H9 (cell line): ENCODE results near the gene LRRN4CL. TPM values are rescaled to one million over a fixed set of nuclear protein-coding genes. Genes with fewer than 3 reads are reported as not detected.

Experiments used
- DNase-seq: peaks from one replicate; pipeline ENCODE4 v3.0.0-alpha.2; 2017
- H2AFZ ChIP-seq: one replicate; pipeline ENCODE4 v1.6.1; 2013; ENCODE audit warnings: mild to moderate bottlenecking, low read length, control low read depth, moderate library complexity
- H2AK5ac ChIP-seq: 2 replicates; pipeline ENCODE4 v1.6.1; 2013; ENCODE audit warnings: low read length, control low read depth, mixed read lengths; ENCODE audit not compliant: insufficient read length
- H2BK120ac ChIP-seq: one replicate; pipeline ENCODE4 v1.6.1; 2013; ENCODE audit warnings: low read depth, mild to moderate bottlenecking, low read length, control low read depth, inconsistent platforms; ENCODE audit not compliant: poor library complexity, severe bottlenecking
- H2BK12ac ChIP-seq: 2 replicates; pipeline ENCODE4 v1.6.1; 2013; ENCODE audit warnings: low read length, control low read depth, mixed read lengths, low read depth; ENCODE audit not compliant: insufficient read length
- H2BK15ac ChIP-seq: 2 replicates; pipeline ENCODE4 v1.6.1; 2013; ENCODE audit warnings: low read depth, low read length, control low read depth
- H2BK20ac ChIP-seq: one replicate; pipeline ENCODE4 v1.6.1; 2013; ENCODE audit warnings: low read depth, mild to moderate bottlenecking, low read length, control low read depth, inconsistent platforms; ENCODE audit not compliant: poor library complexity, severe bottlenecking
- H2BK5ac ChIP-seq: 2 replicates; pipeline ENCODE4 v1.6.1; 2013; ENCODE audit warnings: low read length, control low read depth, mixed read lengths; ENCODE audit not compliant: insufficient read length
- H3K14ac ChIP-seq: 2 replicates; pipeline ENCODE4 v1.6.1; 2013; ENCODE audit warnings: low read length, control low read depth; ENCODE audit not compliant: insufficient read depth
- H3K18ac ChIP-seq: 2 replicates; pipeline ENCODE4 v1.6.1; 2013; ENCODE audit warnings: low read depth, mild to moderate bottlenecking, mixed read lengths, low read length, control low read depth; ENCODE audit not compliant: insufficient read length
- H3K23ac ChIP-seq: 2 replicates; pipeline ENCODE4 v1.6.1; 2013; ENCODE audit warnings: low read length, control low read depth, mixed read lengths, low read depth; ENCODE audit not compliant: insufficient read length
- H3K23me2 ChIP-seq: 2 replicates; pipeline ENCODE4 v1.6.1; 2013; ENCODE audit warnings: low read depth, mild to moderate bottlenecking, mixed read lengths, low read length, control low read depth; ENCODE audit not compliant: insufficient read length, poor library complexity, severe bottlenecking
- H3K27ac ChIP-seq: 2 replicates; pipeline ENCODE4 v1.5.1; 2013; ENCODE audit warnings: low read length, control low read depth, mixed read lengths, low read depth; ENCODE audit not compliant: insufficient read length
- H3K27me3 ChIP-seq: 2 replicates; pipeline ENCODE4 v1.6.1; 2013; ENCODE audit warnings: low read length, control low read depth, inconsistent platforms; ENCODE audit not compliant: insufficient read depth
- H3K4ac ChIP-seq: 2 replicates; pipeline ENCODE4 v1.6.1; 2013; ENCODE audit warnings: low read depth, mild to moderate bottlenecking, control low read depth, inconsistent platforms, low read length, moderate library complexity
- H3K4me1 ChIP-seq: 2 replicates; pipeline ENCODE4 v1.6.1; 2013; ENCODE audit warnings: low read length, control low read depth, inconsistent platforms; ENCODE audit not compliant: insufficient read depth
- H3K4me2 ChIP-seq: 2 replicates; pipeline ENCODE4 v1.6.1; 2013; ENCODE audit warnings: low read length, control low read depth, mixed read lengths; ENCODE audit not compliant: insufficient read length, insufficient read depth
- H3K56ac ChIP-seq: 2 replicates; pipeline ENCODE4 v1.6.1; 2013; ENCODE audit warnings: low read depth, mild to moderate bottlenecking, mixed read lengths, low read length, control low read depth; ENCODE audit not compliant: insufficient read length
- H3K79me1 ChIP-seq: 2 replicates; pipeline ENCODE4 v1.6.1; 2013; ENCODE audit warnings: low read depth, mild to moderate bottlenecking, moderate library complexity, low read length, control low read depth, inconsistent platforms; ENCODE audit not compliant: insufficient read depth, poor library complexity, severe bottlenecking
- H3K79me2 ChIP-seq: 2 replicates; pipeline ENCODE4 v1.6.1; 2013; ENCODE audit warnings: low read length, control low read depth, inconsistent platforms; ENCODE audit not compliant: insufficient read depth
- H3K9ac ChIP-seq: 2 replicates; pipeline ENCODE4 v1.6.1; 2013; ENCODE audit warnings: low read length, control low read depth, mixed read lengths; ENCODE audit not compliant: insufficient read length; ENCODE audit errors: extremely low read depth
- H3K9me3 ChIP-seq: one replicate; pipeline ENCODE4 v1.6.1; 2013; ENCODE audit warnings: low read depth, low read length, inconsistent platforms; ENCODE audit not compliant: control insufficient read depth
- H3T11ph ChIP-seq: one replicate; pipeline ENCODE4 v1.6.1; 2013; ENCODE audit warnings: mild to moderate bottlenecking, low read length, control low read depth, inconsistent platforms
- H4K20me1 ChIP-seq: one replicate; pipeline ENCODE4 v1.6.1; 2013; ENCODE audit not compliant: control insufficient read depth, insufficient read length, insufficient read depth
- H4K5ac ChIP-seq: 2 replicates; pipeline ENCODE4 v1.6.1; 2013; ENCODE audit warnings: low read depth, mild to moderate bottlenecking, mixed read lengths, low read length, control low read depth; ENCODE audit not compliant: insufficient read length
- H4K8ac ChIP-seq: replicated peaks from 2 replicates; pipeline ENCODE4 v1.6.1; 2013; ENCODE audit warnings: low read length, control low read depth, mixed read lengths, low read depth; ENCODE audit not compliant: insufficient read length
- H4K91ac ChIP-seq: 2 replicates; pipeline ENCODE4 v1.6.1; 2013; ENCODE audit warnings: low read depth, mild to moderate bottlenecking, moderate library complexity, mixed read lengths, low read length, control low read depth; ENCODE audit not compliant: insufficient read length
- H3K27ac Mint-ChIP-seq, 3 experiments: 2 replicates in 2 of 3; 3 replicates in 1 of 3; pipeline ENCODE4 v1.8.0; 2020 to 2021; ENCODE audit warnings: mixed read lengths in 3 of 3, mild to moderate bottlenecking in 1 of 3, moderate library complexity in 1 of 3
- H3K27me3 Mint-ChIP-seq: 2 replicates; pipeline ENCODE4 v1.8.0; 2021; ENCODE audit warnings: low read depth, mild to moderate bottlenecking, moderate library complexity, mixed read lengths
- H3K36me3 Mint-ChIP-seq, 3 experiments: 2 replicates in 2 of 3; 3 replicates in 1 of 3; pipeline ENCODE4 v1.8.0; 2020 to 2021; ENCODE audit warnings: low read depth in 3 of 3, mixed read lengths in 3 of 3; ENCODE audit not compliant: insufficient read depth in 1 of 3
- H3K4me1 Mint-ChIP-seq, 2 experiments: 2 replicates each; pipeline ENCODE4 v1.8.0; 2020; ENCODE audit warnings: mixed read lengths in 2 of 2
- H3K4me3 Mint-ChIP-seq, 2 experiments: 2 replicates in 1 of 2; 3 replicates in 1 of 2; pipeline ENCODE4 v1.8.0; 2020 to 2021; ENCODE audit warnings: mild to moderate bottlenecking in 2 of 2, mixed read lengths in 2 of 2, moderate library complexity in 1 of 2
- H3K9me3 Mint-ChIP-seq, 2 experiments: 2 replicates in 1 of 2; 3 replicates in 1 of 2; pipeline ENCODE4 v1.8.0; 2020; ENCODE audit warnings: mild to moderate bottlenecking in 2 of 2, mixed read lengths in 2 of 2, moderate library complexity in 1 of 2
- WGBS: extraction: QIAGEN DNeasy Blood & Tissue Kit; methylation state at CpG from one replicate; pipeline ENCODE4 v1.1.7; 2013; ENCODE audit warnings: missing lambda C conversion rate, low lambda C conversion rate, mixed read lengths; ENCODE audit not compliant: insufficient read length; ENCODE audit errors: extremely low coverage; 5-methylcytosine and 5-hydroxymethylcytosine counted together
- total RNA-seq: library from RNA; stranded (reverse); gene quantifications from 2 replicates; pipeline ENCODE4 v1.2.1, GENCODE V29; 2021
- TF ChIP-seq, protein P1 (sequence below): fragments of 200-600 bp; sonication (generic); conservative IDR thresholded peaks from 3 replicates; pipeline ENCODE4 v1.8.0; 2021; ENCODE audit warnings: antibody characterized with exemption, mild to moderate bottlenecking

Gene LRRN4CL
- total RNA-seq, 1 experiment from 2014 or later = 0.59 TPM

- no peak overlapping the region for H2AFZ ChIP-seq
- H4K91ac ChIP-seq = no peak overlapping the region
- no peak overlapping the region for H3T11ph ChIP-seq
- H3K4me2 ChIP-seq = peak overlapping the region; percentile 99
- H3K79me1 ChIP-seq = no peaks in the 10 kb centered on the region
- peak overlapping the region; percentile 55 for H4K5ac ChIP-seq
- H4K20me1 ChIP-seq = no peaks in the 10 kb centered on the region
- H3K9me3 Mint-ChIP-seq = no peaks in the 10 kb centered on the region; a peak in 1 of 5 replicates
- H2BK15ac ChIP-seq = no peak overlapping the region
- H3K36me3 Mint-ChIP-seq = peaks cover 26 to 45% (median 33%) of the 10 kb centered on the region in 3 experiments
- H2BK120ac ChIP-seq = no peak overlapping the region
- H3K23ac ChIP-seq = no peak overlapping the region
- peak overlapping the region; percentile 65 for H3K18ac ChIP-seq
- peak overlapping the region; percentile 96 to 100 (median 98) for H3K27ac Mint-ChIP-seq
- peaks cover 44 to 48% of the 10 kb centered on the region in 2 experiments for H3K4me1 Mint-ChIP-seq
- H2BK5ac ChIP-seq = no peak overlapping the region
- H3K27me3 ChIP-seq = no peaks in the 10 kb centered on the region
- WGBS = no CpG with 5 or more reads among the region's 7 CpGs
- H3K27ac ChIP-seq = peak overlapping the region; percentile 92
- peak overlapping the region; percentile 91 for H3K9ac ChIP-seq
- H3K4ac ChIP-seq = no peak overlapping the region
- H2BK12ac ChIP-seq = no peak overlapping the region
- TF ChIP-seq, protein P1, sequence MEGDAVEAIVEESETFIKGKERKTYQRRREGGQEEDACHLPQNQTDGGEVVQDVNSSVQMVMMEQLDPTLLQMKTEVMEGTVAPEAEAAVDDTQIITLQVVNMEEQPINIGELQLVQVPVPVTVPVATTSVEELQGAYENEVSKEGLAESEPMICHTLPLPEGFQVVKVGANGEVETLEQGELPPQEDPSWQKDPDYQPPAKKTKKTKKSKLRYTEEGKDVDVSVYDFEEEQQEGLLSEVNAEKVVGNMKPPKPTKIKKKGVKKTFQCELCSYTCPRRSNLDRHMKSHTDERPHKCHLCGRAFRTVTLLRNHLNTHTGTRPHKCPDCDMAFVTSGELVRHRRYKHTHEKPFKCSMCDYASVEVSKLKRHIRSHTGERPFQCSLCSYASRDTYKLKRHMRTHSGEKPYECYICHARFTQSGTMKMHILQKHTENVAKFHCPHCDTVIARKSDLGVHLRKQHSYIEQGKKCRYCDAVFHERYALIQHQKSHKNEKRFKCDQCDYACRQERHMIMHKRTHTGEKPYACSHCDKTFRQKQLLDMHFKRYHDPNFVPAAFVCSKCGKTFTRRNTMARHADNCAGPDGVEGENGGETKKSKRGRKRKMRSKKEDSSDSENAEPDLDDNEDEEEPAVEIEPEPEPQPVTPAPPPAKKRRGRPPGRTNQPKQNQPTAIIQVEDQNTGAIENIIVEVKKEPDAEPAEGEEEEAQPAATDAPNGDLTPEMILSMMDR = no peak
- no peak overlapping the region for H4K8ac ChIP-seq
- peaks cover 28% of the 10 kb centered on the region for H3K23me2 ChIP-seq
- peak overlapping the region; percentile 84 to 91 for H3K4me3 Mint-ChIP-seq
- no peaks in the 10 kb centered on the region for H3K27me3 Mint-ChIP-seq
- no peak overlapping the region for H3K56ac ChIP-seq
- H3K4me1 ChIP-seq = peaks cover 2% of the 10 kb centered on the region; the same call in 1 of the 2 replicates
- DNase-seq = peak; percentile 58
- H3K9me3 ChIP-seq = no peaks in the 10 kb centered on the region
- no peak overlapping the region for H2BK20ac ChIP-seq
- no peaks in the 10 kb centered on the region; the same call in 1 of the 2 replicates for H3K79me2 ChIP-seq
- peak overlapping the region; percentile 26 for H2AK5ac ChIP-seq
- H3K14ac ChIP-seq = peak overlapping the region; percentile 90
These were observed 19.5 kb upstream of the LRRN4CL start for GRCh38 chr11:62708793-62709192.
